CD4-positive, alpha-beta T cell treated with Interleukin-15 for 4 hours (primary cell): ENCODE measurements around the gene OR2H2.

Experiments
- DNase-seq: peaks from one replicate; pipeline ENCODE4 v3.0.0-alpha.2; 2020; ENCODE audit warnings: low spot score

OR2H2 gene

GRCh38 chr6:29584821-29585220 is at the start of gene OR2H2:
Gene OR2H2 (plus strand): TSS chr6:29585121. CDS start chr6:29587945, 2,824 bp downstream.
- DNase-seq, result no peak

- DNase-seq, result no peak
These were observed 47.1 kb upstream of the OR2H2 start for GRCh38 chr6:29537714-29538403.

- no peak for DNase-seq
These were observed 37.3 kb upstream of the OR2H2 start for GRCh38 chr6:29547573-29547972.

GRCh38 chr6:29552512-29553051 is 32.3 kb upstream of the OR2H2 start:
- peak; percentile 73 for DNase-seq

GRCh38 chr6:29553268-29554057 is 31.5 kb upstream of the OR2H2 start:
- DNase-seq, result no peak

- no peak for DNase-seq
These were observed 30.2 kb upstream of the OR2H2 start for GRCh38 chr6:29554764-29555163.

- DNase-seq, result no peak
These were observed 27.6 kb upstream of the OR2H2 start for GRCh38 chr6:29557320-29557719.

- DNase-seq, result no peak
These were observed 26.4 kb upstream of the OR2H2 start for GRCh38 chr6:29558439-29559079.

- no peak for DNase-seq
These were observed 25.2 kb upstream of the OR2H2 start, which contains the start of gene UBD for GRCh38 chr6:29559524-29560287. Gene UBD (minus strand): TSS chr6:29559732. CDS start chr6:29559701, 31 bp downstream.

GRCh38 chr6:29561091-29561490 is 23.8 kb upstream of the OR2H2 start:
- DNase-seq, result no peak

- no peak for DNase-seq
These were observed 23.2 kb upstream of the OR2H2 start for GRCh38 chr6:29561606-29562181.

- DNase-seq, result no peak
These were observed 21.4 kb upstream of the OR2H2 start for GRCh38 chr6:29563435-29563965.

- DNase-seq, result no peak
These were observed 20.0 kb upstream of the OR2H2 start for GRCh38 chr6:29564875-29565274.

- DNase-seq, result no peak
These were observed 18.1 kb upstream of the OR2H2 start for GRCh38 chr6:29566856-29567255.

- DNase-seq, result no peak
These were observed 17.4 kb upstream of the OR2H2 start for GRCh38 chr6:29567541-29567940.

- DNase-seq, result no peak
These were observed 16.9 kb upstream of the OR2H2 start for GRCh38 chr6:29567991-29568390.

- DNase-seq, result no peak
These were observed 8.9 kb upstream of the OR2H2 start for GRCh38 chr6:29576056-29576455.

GRCh38 chr6:29577544-29577943 is 7.4 kb upstream of the OR2H2 start:
- DNase-seq, result no peak

- DNase-seq, result peak; percentile 61
These were observed 4.6 kb downstream of the OR2H2 start for GRCh38 chr6:29589423-29590048.

GRCh38 chr6:29590218-29590808 is 5.4 kb downstream of the OR2H2 start:
- no peak for DNase-seq
